ENCODE data around the gene MACROD1. TPM values are rescaled to one million over a fixed set of nuclear protein-coding genes. Genes with fewer than 3 reads are reported as not detected.

The MACROD1 gene
- total and polyA plus RNA-seq, 2 of the 13 experiments (the other 11 are each of a cell fraction or from before 2014, with no cell fraction given), result 23.1 to 34.5 TPM

GRCh38 chr11:64027651-64028397, 138.1 kb downstream of the MACROD1 start:
- no peak overlapping the region for H3K4me3 ChIP-seq (replicated peaks in 1 of 3; ENCODE audit: insufficient read depth in 1 of 3, low read depth in 2 of 3, low read length in 3 of 3)
- no peaks in the 10 kb centered on the region for H3K36me3 ChIP-seq (replicated peaks in 1 of 2; ENCODE audit: control insufficient read depth in 1 of 2, insufficient read depth in 2 of 2, low read length in 2 of 2)
- no peak for DNase-seq (ENCODE audit: low spot score)
- H3K27ac ChIP-seq (ENCODE audit: extremely low read length, insufficient read depth, low read length), result no peak overlapping the region
- no peak for FAIRE-seq
- H3K9me3 ChIP-seq (ENCODE audit: low read length), result no peaks in the 10 kb centered on the region
- no peak overlapping the region for H3K9ac ChIP-seq (ENCODE audit: insufficient read depth, low read depth, low read length)
- intact Hi-C loops (cut with micrococcal nuclease; ENCODE audit: unreplicated experiment), result no loop called here
- in situ Hi-C loops (cut with HindIII; ENCODE audit: extremely low pct_ligation_motif_present, low pct_unique_long_range_greater_than_20kb), result no loop called here
- BruUV-seq (replicated peaks), result no TSS peak
- peaks cover 7 to 8% of the 10 kb centered on the region in 2 experiments; a peak in 3 of 5 replicates for H3K27me3 ChIP-seq (ENCODE audit: control insufficient read depth in 1 of 2, insufficient read depth in 2 of 2, low read length in 2 of 2)
- no peak overlapping the region for H2AFZ ChIP-seq (ENCODE audit: low read length)
- no peak; the same call in 1 of the 3 replicates for ATAC-seq
- WGBS (ENCODE audit: low lambda C conversion rate), result 52% methylated on average over 16 of the region's 20 CpGs
- no peaks in the 10 kb centered on the region for H3K79me2 ChIP-seq (ENCODE audit: insufficient read depth, low read length)
- peaks cover 28% of the 10 kb centered on the region; the same call in 1 of the 2 replicates for H4K20me1 ChIP-seq (ENCODE audit: insufficient read depth, low read length)
- CTCF ChIA-PET (ENCODE audit: low intra/inter-chr PET ratio, low total read pairs), result no interaction called here
- H3K4me2 ChIP-seq (ENCODE audit: low read depth, low read length), result no peak overlapping the region
- peaks cover 6% of the 10 kb centered on the region for H3K4me1 ChIP-seq (ENCODE audit: insufficient read depth, low read length)
- POLR2A ChIA-PET, result interaction anchor here (1.8 kb wide), 1 partner anchor 20 kb away, joined by 4 read pairs; no protein-coding TSS in a partner anchor
- TF ChIP-seq FOXO4 (CRISPR knock-in tag; conservative IDR thresholded peaks at IDR 0.05) (no peak), GATA4 (IDR thresholded peaks at IDR 0.05; ENCODE audit: borderline replicate concordance, low read depth) (no peak), ZNF180 (CRISPR knock-in tag; IDR thresholded peaks at IDR 0.05; ENCODE audit: borderline replicate concordance, low read depth) (no peak), YEATS2 (CRISPR knock-in tag; IDR thresholded peaks at IDR 0.05; ENCODE audit: borderline replicate concordance) (no peak), GATAD1 (CRISPR knock-in tag; IDR thresholded peaks at IDR 0.05) (no peak), U2AF2 (IDR thresholded peaks at IDR 0.05; ENCODE audit: low read depth, low read length) (no peak), BRCA1 (CRISPR knock-in tag; IDR thresholded peaks at IDR 0.05) (no peak), HMG20B (CRISPR knock-in tag; conservative IDR thresholded peaks at IDR 0.05) (no peak), FIP1L1 (IDR thresholded peaks at IDR 0.05; ENCODE audit: borderline replicate concordance, insufficient read depth, low read depth, low read length) (no peak), ZNF318 (CRISPR knock-in tag; IDR thresholded peaks at IDR 0.05) (no peak), ZNF333 (CRISPR knock-in tag; IDR thresholded peaks at IDR 0.05; ENCODE audit: borderline replicate concordance) (no peak)

All from HepG2 (cell line).